Upper lobe of left lung (tissue), 6 donors: ENCODE data around the gene LRRC73. TPM values are rescaled to one million over a fixed set of nuclear protein-coding genes. Genes with fewer than 3 reads are reported as not detected.

Experiments
- ATAC-seq, 2 donors: fragments of 200-7000 bp; cut with Tn5 transposase; one replicate each; pipeline ENCODE4 v1.9.1; 2022; ENCODE audit warnings: mild to moderate bottlenecking in 2 of 2, moderate library complexity in 2 of 2; ENCODE audit not compliant: low FRiP score in 2 of 2
- DNase-seq, 2 donors: peaks; one replicate each; pipeline ENCODE4 v3.0.0-alpha.2; 2019 to 2020
- H3K27ac ChIP-seq, 4 donors: fragments of 200-600 bp; sonication (generic); one replicate each; pipeline ENCODE4 v1.5.1; 2016 to 2019
- H3K27me3 ChIP-seq, 4 donors: fragments of 200-600 bp; sonication (generic); one replicate each; pipeline ENCODE4 v1.5.1; 2017 to 2019
- H3K36me3 ChIP-seq, 4 donors: fragments of 200-600 bp; sonication (generic); one replicate each; pipeline ENCODE4 v1.5.1; 2016 to 2019
- H3K4me1 ChIP-seq, 4 donors: fragments of 200-600 bp; sonication (generic); one replicate each; pipeline ENCODE4 v1.5.1; 2018 to 2019
- H3K4me3 ChIP-seq, 4 donors: fragments of 200-600 bp; sonication (generic); one replicate each; pipeline ENCODE4 v1.5.1; 2017 to 2019; ENCODE audit warnings: mild to moderate bottlenecking in 2 of 4, moderate library complexity in 1 of 4
- H3K9me3 ChIP-seq, 4 donors: fragments of 200-600 bp; sonication (generic); one replicate each; pipeline ENCODE4 v1.5.1; 2018 to 2019
- EP300 ChIP-seq, 4 donors: sonication (generic); formaldehyde crosslinking; IDR thresholded peaks; one replicate each; pipeline ENCODE4 v1.5.1; 2017; ENCODE audit warnings: antibody characterized with exemption in 4 of 4, control low read depth in 2 of 4
- POLR2A ChIP-seq, 4 donors: fragments of 450-650 bp; IDR thresholded peaks; one replicate each; pipeline ENCODE4 v1.5.1; 2016 to 2017; ENCODE audit warnings: antibody characterized with exemption in 4 of 4, mild to moderate bottlenecking in 2 of 4
- POLR2AphosphoS5 ChIP-seq, 2 donors: sonication (generic); formaldehyde crosslinking; IDR thresholded peaks; one replicate each; pipeline ENCODE4 v1.5.1; 2017; ENCODE audit warnings: antibody characterized with exemption in 2 of 2
- WGBS, 2 donors: methylation state at CpG; one replicate each; pipeline ENCODE4 v1.1.5; 2017 to 2018; 5-methylcytosine and 5-hydroxymethylcytosine counted together
- total RNA-seq, 6 donors: library from RNA; depleted of rRNA in 4 of 6; stranded (reverse); fragments of >200 nt in 4 of 6; gene quantifications; one replicate each; pipeline versions ENCODE4 v1.1.0 to v1.2.1, GENCODE V29; 2016 to 2021
- TF ChIP-seq, protein P1 (sequence below), 6 experiments: fragments of 450-650 bp in 4 of 6; fragments of 200-600 bp in 2 of 6; sonication (generic) in 2 of 6; IDR thresholded peaks; one replicate each; pipeline ENCODE4 v1.5.1; 2016 to 2019; ENCODE audit warnings: antibody characterized with exemption in 6 of 6
- donor health status: DM: no; HTN: no; CAD: no; lungs with moderate emphysema.
- donor health status: DM: no; HTN: yes; CAD: no; lungs with severe emphysema.

The LRRC73 gene
- total RNA-seq, 6 donors from 2014 or later, result 0.34 to 3.4 (median 2.5) TPM

DNA sequence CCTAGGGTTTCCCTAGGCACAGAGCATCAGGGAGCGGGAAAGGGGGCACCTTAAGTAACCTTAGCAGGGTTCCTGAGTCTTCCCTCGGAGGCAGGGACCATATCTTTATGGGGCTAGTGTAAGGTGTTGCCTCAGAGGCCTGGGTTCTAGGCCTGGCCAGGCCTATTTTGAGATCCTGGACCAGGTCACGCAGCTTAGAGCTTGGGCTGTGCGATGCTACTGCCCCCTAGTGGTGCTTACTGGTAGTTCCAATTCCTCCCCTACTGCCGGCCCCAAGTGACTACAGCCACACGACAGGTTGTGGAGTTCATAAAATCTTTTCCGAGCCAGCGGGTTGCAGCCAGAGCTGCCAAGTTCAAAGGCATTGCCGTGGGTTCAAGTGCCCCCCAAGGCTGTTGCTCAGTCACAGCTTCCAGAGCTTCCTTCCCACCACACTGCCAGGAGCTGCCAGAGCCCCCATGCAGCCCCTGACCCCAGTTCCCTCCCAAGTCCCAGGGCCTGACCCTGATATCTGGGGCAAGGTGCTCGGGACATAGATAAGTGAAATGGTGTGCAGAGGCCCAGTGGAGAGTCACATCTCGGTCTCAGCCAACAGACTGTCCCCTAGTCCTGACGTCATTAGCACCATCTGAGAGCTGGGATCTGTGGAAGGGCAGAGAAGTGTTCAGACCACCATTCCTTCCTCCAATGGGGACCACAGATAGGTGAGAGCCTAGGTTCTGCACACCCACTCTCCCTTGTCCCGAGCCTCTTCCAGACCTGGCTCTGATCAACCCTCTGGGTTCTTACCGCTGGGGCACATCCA lies 3.3 kb downstream of the LRRC73 start:
- H3K4me3 ChIP-seq, result no peak overlapping the region
- TF ChIP-seq, protein P1, sequence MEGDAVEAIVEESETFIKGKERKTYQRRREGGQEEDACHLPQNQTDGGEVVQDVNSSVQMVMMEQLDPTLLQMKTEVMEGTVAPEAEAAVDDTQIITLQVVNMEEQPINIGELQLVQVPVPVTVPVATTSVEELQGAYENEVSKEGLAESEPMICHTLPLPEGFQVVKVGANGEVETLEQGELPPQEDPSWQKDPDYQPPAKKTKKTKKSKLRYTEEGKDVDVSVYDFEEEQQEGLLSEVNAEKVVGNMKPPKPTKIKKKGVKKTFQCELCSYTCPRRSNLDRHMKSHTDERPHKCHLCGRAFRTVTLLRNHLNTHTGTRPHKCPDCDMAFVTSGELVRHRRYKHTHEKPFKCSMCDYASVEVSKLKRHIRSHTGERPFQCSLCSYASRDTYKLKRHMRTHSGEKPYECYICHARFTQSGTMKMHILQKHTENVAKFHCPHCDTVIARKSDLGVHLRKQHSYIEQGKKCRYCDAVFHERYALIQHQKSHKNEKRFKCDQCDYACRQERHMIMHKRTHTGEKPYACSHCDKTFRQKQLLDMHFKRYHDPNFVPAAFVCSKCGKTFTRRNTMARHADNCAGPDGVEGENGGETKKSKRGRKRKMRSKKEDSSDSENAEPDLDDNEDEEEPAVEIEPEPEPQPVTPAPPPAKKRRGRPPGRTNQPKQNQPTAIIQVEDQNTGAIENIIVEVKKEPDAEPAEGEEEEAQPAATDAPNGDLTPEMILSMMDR (IDR thresholded peaks at IDR 0.05), result peak; percentile 90 to 96 (median 94)
- no peak for TF ChIP-seq EP300 (IDR thresholded peaks at IDR 0.05)
- TF ChIP-seq POLR2AphosphoS5 (IDR thresholded peaks at IDR 0.05), result no peak
- 28 to 48% methylated on average over 7 to 14 of the region's 14 CpGs for WGBS, 2 donors
- H3K36me3 ChIP-seq, result peaks cover 13 to 55% (median 47%) of the 10 kb centered on the region in 4 donors
- no peaks in the 10 kb centered on the region for H3K9me3 ChIP-seq
- DNase-seq (peak in 1 of 2 donors; percentile 79), ATAC-seq (peak; percentile 68 to 79)
- peaks cover 0 to 8% (median 5%) of the 10 kb centered on the region in 4 donors for H3K27me3 ChIP-seq
- peaks cover 15 to 34% (median 24%) of the 10 kb centered on the region in 4 donors for H3K4me1 ChIP-seq
- no peak overlapping the region for H3K27ac ChIP-seq

DNA sequence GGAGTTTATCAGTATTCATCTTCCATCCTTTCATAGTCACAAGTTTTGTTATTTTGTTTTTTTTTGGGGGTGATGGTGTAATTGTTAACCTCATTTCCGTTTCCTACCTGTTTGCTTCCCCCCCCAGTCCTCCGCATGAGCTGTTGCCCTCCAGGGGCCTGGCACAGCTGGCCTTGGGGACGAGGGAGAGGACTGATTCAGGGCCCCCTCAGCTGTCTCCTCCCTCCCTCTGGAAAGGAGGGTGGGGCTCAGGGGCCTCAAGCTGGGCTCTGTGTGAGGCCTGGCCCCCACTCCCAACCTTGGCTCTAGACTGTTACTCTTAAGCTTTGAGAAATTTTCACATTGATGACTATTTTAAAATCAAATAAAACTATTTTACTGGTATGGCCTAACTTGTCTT lies 4.0 kb downstream of the LRRC73 start:
- DNase-seq (no peak), ATAC-seq (no peak)
- Histone ChIP-seq H3K4me1 (peaks cover 15 to 32% (median 24%) of the 10 kb centered on the region in 4 donors), H3K9me3 (no peaks in the 10 kb centered on the region), H3K27me3 (peaks cover 0 to 8% (median 5%) of the 10 kb centered on the region in 4 donors), H3K4me3 (no peak overlapping the region), H3K27ac (no peak overlapping the region), H3K36me3 (peaks cover 10 to 54% (median 44%) of the 10 kb centered on the region in 4 donors)
- TF ChIP-seq, protein P1 (IDR thresholded peaks at IDR 0.05), result no peak
- TF ChIP-seq POLR2A (IDR thresholded peaks at IDR 0.05) (no peak), POLR2AphosphoS5 (IDR thresholded peaks at IDR 0.05) (no peak)
- WGBS, 2 donors, result 89 to 96% methylated on average over 3 of the region's 3 CpGs

DNA sequence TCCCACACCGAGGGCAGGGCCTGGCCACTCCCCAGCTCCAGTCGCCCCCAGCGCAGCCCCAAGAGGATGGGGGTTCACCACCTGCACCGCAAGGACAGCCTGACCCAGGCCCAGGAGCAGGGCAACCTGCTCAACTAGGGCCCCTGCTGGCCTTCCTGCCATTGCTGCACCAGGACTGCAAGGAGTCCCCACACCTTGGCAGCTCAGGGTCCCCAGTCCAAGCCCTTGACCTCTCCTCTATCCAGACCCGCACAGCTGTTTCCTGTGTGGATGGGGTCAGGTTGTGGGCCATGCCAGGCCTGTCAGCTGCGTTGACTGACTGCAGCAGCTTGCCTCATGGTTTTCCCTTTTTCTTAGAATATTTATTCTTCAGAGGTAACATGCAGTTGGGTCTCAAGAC lies 4.4 kb downstream of the LRRC73 start:
- ATAC-seq (no peak), DNase-seq (no peak)
- Histone ChIP-seq H3K9me3 (no peaks in the 10 kb centered on the region), H3K27me3 (peaks cover 0 to 8% (median 5%) of the 10 kb centered on the region in 4 donors), H3K36me3 (peaks cover 10 to 54% (median 44%) of the 10 kb centered on the region in 4 donors), H3K4me3 (no peak overlapping the region), H3K4me1 (peaks cover 13 to 28% (median 22%) of the 10 kb centered on the region in 4 donors), H3K27ac (no peak overlapping the region)
- TF ChIP-seq POLR2AphosphoS5 (IDR thresholded peaks at IDR 0.05) (no peak), EP300 (IDR thresholded peaks at IDR 0.05) (no peak), POLR2A (IDR thresholded peaks at IDR 0.05) (no peak)
- TF ChIP-seq, protein P1 (IDR thresholded peaks at IDR 0.05), result no peak
- 63 to 80% methylated on average over 2 to 6 of the region's 6 CpGs for WGBS, 2 donors

DNA sequence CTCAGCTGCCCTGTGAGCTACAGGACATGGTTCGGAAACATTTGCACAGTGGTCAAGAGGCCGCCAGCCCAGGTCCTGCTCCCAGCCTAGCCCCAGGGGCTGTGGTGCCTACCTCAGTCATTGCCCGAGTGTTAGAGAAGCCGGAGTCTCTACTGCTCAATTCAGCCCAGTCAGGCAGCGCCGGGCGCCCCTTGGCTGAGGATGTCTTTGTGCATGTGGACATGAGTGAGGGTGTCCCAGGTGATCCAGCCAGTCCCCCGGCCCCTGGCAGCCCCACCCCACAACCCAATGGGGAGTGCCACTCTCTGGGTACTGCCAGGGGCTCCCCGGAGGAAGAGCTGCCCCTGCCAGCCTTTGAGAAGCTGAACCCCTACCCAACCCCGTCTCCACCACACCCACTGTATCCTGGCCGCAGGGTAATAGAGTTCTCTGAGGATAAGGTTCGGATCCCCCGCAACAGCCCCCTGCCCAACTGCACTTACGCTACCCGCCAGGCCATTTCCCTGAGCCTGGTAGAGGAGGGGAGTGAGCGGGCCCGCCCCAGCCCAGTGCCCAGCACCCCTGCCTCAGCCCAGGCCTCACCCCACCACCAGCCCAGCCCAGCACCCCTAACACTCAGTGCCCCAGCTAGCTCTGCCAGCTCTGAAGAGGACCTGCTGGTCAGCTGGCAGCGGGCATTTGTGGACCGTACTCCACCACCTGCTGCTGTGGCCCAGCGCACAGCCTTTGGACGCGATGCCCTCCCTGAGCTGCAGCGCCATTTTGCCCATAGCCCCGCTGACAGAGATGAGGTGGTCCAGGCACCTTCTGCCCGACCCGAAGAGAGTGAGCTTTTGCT lies 5.2 kb downstream of the LRRC73 start:
- Histone ChIP-seq H3K4me1 (peaks cover 12 to 21% (median 20%) of the 10 kb centered on the region in 4 donors), H3K4me3 (no peak overlapping the region), H3K36me3 (peaks cover 11 to 61% (median 51%) of the 10 kb centered on the region in 4 donors), H3K27me3 (peaks cover 0 to 8% (median 5%) of the 10 kb centered on the region in 4 donors), H3K9me3 (no peaks in the 10 kb centered on the region), H3K27ac (no peak overlapping the region)
- 93 to 94% methylated on average over 8 to 24 of the region's 26 CpGs for WGBS, 2 donors
- ATAC-seq (no peak), DNase-seq (peak in 1 of 2 donors; percentile 78)
- TF ChIP-seq EP300 (IDR thresholded peaks at IDR 0.05) (no peak), POLR2A (IDR thresholded peaks at IDR 0.05) (no peak), POLR2AphosphoS5 (IDR thresholded peaks at IDR 0.05) (no peak)
- TF ChIP-seq, protein P1 (IDR thresholded peaks at IDR 0.05), result no peak
